Measurements from ENCODE around the gene MEFV. TPM values are rescaled to one million over a fixed set of nuclear protein-coding genes. Genes with fewer than 3 reads are reported as not detected.
A peak's percentile ranks its signal among the peaks of the same experiment; 100 is the strongest.

MEFV gene
- total and polyA plus RNA-seq, 2 of the 13 experiments (the other 11 are each of a cell fraction or from before 2014, with no cell fraction given) = 0.22 TPM; not detected in 1

- no peak for TF ChIP-seq TCF7L2 (IDR thresholded peaks at IDR 0.05; ENCODE audit: low read depth, low read length)
- TF ChIP-seq ISL2 (CRISPR knock-in tag; IDR thresholded peaks at IDR 0.05) = no peak
- no peak for TF ChIP-seq TSC22D2 (CRISPR knock-in tag; IDR thresholded peaks at IDR 0.05; ENCODE audit: borderline replicate concordance)
- no peak for TF ChIP-seq HNRNPK (IDR thresholded peaks at IDR 0.05; ENCODE audit: low read depth, low read length, poor library complexity, severe bottlenecking)
- TF ChIP-seq ARNTL (CRISPR knock-in tag; IDR thresholded peaks at IDR 0.05) = no peak; the same call in 1 of the 2 replicates
- TF ChIP-seq ZSCAN31 (CRISPR knock-in tag; IDR thresholded peaks at IDR 0.05; ENCODE audit: low read depth) = no peak
- TF ChIP-seq ZKSCAN8 (CRISPR knock-in tag; IDR thresholded peaks at IDR 0.05; ENCODE audit: borderline replicate concordance) = no peak
- TF ChIP-seq HOMEZ (CRISPR knock-in tag; IDR thresholded peaks at IDR 0.05; ENCODE audit: low read depth) = no peak
- TF ChIP-seq ZNF160 (CRISPR knock-in tag; IDR thresholded peaks at IDR 0.05) = no peak
- TF ChIP-seq ZNF773 (CRISPR knock-in tag; IDR thresholded peaks at IDR 0.05; ENCODE audit: borderline replicate concordance) = no peak
- no peak for TF ChIP-seq TGIF2 (CRISPR knock-in tag; IDR thresholded peaks at IDR 0.05)
- TF ChIP-seq STAG1 (CRISPR knock-in tag; IDR thresholded peaks at IDR 0.05) = no peak; the same call in none of the 2 replicates
- no peak for TF ChIP-seq ZNF674 (CRISPR knock-in tag; IDR thresholded peaks at IDR 0.05; ENCODE audit: low read depth)
- no peak; the same call in 1 of the 2 replicates for TF ChIP-seq ZNF747 (CRISPR knock-in tag; IDR thresholded peaks at IDR 0.05; ENCODE audit: borderline replicate concordance)
- TF ChIP-seq ZHX2 (IDR thresholded peaks at IDR 0.05; ENCODE audit: low read depth) = no peak
- TF ChIP-seq ZHX2 (CRISPR knock-in tag; IDR thresholded peaks at IDR 0.05; ENCODE audit: borderline replicate concordance) = no peak
- TF ChIP-seq ZNF644 (CRISPR knock-in tag; IDR thresholded peaks at IDR 0.05; ENCODE audit: low read depth) = no peak
- TF ChIP-seq JARID2 (CRISPR knock-in tag; IDR thresholded peaks at IDR 0.05; ENCODE audit: insufficient replicate concordance) = no peak
- no peak for TF ChIP-seq NFIC (IDR thresholded peaks at IDR 0.05; ENCODE audit: low read length)
- TF ChIP-seq DMAP1 (CRISPR knock-in tag; IDR thresholded peaks at IDR 0.05) = no peak
- no peak for TF ChIP-seq RFX1 (IDR thresholded peaks at IDR 0.05)
- no peak for TF ChIP-seq ZNF781 (CRISPR knock-in tag; IDR thresholded peaks at IDR 0.05; ENCODE audit: borderline replicate concordance, not compliant biosample characterization)
- TF ChIP-seq KDM4B (CRISPR knock-in tag; IDR thresholded peaks at IDR 0.05) = peak; percentile 33; the same call in 1 of the 2 replicates
Observed at GRCh38 chr16:3282103-3282729, 25.8 kb upstream of the MEFV start (continued).
